Measurements from ENCODE around the gene MS4A10. TPM values are rescaled to one million over a fixed set of nuclear protein-coding genes. Genes with fewer than 3 reads are reported as not detected.

The MS4A10 gene
- total and polyA plus RNA-seq, 9 of the 15 experiments (the other 6 are each of a cell fraction or from before 2014, with no cell fraction given) = not detected

DNA sequence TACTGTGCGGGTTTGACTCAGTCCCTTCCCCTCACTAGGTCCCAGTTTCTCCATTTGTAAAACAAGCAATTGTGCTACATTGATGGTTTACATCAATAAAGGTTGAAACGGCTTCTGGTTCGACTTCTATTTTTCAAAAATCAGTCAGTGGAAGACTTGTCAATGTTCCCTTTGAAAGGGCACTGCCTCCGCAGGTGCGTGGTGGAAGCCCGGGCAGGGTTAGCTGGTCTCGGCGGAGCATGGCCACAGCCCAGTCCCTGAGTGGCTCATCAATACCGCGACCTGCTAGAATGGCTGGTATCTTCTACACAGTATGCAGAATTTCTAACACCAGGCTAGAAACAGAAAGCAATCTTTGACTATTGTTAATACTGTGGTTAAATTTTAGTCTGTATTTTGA, 16.1 kb downstream of the MS4A10 start (continued):
- TF ChIP-seq YY1 (IDR thresholded peaks at IDR 0.05; ENCODE audit: borderline replicate concordance in 1 of 3, control insufficient read depth in 1 of 3, extremely low read depth in 1 of 3, insufficient read depth in 3 of 3, insufficient read length in 1 of 3, insufficient replicate concordance in 2 of 3, low read depth in 1 of 3, low read length in 2 of 3) (no peak), NELFE (IDR thresholded peaks at IDR 0.05; ENCODE audit: insufficient read depth, insufficient read length) (no peak), ZNF354B (CRISPR knock-in tag; IDR thresholded peaks at IDR 0.05) (no peak), MAFF (IDR thresholded peaks at IDR 0.05; ENCODE audit: low read length) (no peak), KAT8 (IDR thresholded peaks at IDR 0.05; ENCODE audit: low read depth) (no peak), ZNF311 (CRISPR knock-in tag; IDR thresholded peaks at IDR 0.05) (no peak), ZEB2 (IDR thresholded peaks at IDR 0.05) (no peak)
- TF ChIP-seq, protein P1, sequence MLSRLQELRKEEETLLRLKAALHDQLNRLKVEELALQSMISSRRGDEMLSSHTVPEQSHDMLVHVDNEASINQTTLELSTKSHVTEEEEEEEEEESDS (CRISPR knock-in tag; IDR thresholded peaks at IDR 0.05) = no peak
- TF ChIP-seq, protein P2, sequence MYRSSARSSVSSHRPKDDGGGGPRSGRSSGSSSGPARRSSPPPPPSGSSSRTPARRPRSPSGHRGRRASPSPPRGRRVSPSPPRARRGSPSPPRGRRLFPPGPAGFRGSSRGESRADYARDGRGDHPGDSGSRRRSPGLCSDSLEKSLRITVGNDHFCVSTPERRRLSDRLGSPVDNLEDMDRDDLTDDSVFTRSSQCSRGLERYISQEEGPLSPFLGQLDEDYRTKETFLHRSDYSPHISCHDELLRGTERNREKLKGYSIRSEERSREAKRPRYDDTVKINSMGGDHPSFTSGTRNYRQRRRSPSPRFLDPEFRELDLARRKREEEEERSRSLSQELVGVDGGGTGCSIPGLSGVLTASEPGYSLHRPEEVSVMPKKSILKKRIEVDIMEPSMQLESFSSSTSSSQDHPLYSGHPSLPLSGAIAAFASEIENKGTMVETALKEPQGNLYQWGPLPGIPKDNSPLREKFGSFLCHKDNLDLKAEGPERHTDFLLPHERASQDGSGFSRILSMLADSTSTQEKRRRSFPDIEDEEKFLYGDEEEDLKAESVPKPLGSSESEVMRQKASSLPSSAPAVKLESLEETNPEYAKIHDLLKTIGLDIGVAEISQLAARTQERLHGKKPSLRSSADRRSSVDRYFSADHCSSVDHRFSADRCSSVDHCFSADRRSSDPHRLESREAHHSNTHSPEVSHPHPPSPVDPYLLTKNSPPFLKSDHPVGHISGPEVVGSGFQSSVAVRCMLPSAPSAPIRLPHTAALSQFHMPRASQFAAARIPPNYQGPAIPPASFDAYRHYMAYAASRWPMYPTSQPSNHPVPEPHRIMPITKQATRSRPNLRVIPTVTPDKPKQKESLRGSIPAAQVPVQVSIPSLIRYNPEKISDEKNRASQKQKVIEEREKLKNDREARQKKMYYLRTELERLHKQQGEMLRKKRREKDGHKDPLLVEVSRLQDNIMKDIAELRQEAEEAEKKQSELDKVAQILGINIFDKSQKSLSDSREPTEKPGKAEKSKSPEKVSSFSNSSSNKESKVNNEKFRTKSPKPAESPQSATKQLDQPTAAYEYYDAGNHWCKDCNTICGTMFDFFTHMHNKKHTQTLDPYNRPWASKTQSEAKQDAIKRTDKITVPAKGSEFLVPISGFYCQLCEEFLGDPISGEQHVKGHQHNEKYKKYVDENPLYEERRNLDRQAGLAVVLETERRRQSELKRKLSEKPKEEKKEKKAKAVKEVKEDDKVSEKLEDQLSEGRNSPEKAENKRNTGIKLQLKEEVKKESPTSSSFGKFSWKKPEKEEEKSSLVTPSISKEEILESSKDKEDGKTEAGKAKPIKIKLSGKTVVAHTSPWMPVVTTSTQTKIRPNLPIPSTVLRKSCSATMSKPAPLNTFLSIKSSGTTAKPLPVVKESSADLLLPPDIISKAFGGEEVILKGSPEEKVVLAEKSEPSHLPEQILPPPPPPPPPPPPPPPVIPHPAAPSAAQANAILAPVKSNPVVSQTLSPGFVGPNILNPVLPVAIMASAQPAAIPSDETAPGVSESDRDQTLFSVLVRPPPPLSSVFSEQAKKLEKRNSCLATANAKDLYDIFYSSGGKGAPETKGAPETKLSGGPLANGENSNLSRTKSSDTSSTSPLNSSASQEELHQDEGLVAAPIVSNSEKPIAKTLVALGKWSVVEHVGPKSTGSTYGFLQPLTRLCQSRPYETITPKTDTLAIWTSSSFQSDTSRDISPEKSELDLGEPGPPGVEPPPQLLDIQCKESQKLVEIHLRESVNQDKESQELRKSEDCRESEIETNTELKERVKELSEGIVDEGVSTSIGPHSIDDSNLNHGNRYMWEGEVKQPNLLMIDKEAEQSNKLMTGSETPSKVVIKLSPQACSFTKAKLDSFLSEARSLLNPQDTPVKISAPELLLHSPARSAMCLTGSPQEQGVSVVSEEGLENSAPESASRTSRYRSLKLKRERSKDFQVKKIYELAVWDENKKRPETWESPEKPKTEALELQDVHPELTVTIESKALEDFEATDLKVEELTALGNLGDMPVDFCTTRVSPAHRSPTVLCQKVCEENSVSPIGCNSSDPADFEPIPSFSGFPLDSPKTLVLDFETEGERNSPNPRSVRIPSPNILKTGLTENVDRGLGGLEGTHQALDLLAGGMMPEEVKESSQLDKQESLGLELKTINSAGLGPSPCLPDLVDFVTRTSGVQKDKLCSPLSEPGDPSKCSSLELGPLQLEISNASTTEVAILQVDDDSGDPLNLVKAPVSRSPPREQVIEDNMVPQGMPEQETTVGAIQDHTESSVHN (IDR thresholded peaks at IDR 0.05; ENCODE audit: borderline replicate concordance in 1 of 2, low read depth in 1 of 2) = no peak
- TF ChIP-seq, protein P3, sequence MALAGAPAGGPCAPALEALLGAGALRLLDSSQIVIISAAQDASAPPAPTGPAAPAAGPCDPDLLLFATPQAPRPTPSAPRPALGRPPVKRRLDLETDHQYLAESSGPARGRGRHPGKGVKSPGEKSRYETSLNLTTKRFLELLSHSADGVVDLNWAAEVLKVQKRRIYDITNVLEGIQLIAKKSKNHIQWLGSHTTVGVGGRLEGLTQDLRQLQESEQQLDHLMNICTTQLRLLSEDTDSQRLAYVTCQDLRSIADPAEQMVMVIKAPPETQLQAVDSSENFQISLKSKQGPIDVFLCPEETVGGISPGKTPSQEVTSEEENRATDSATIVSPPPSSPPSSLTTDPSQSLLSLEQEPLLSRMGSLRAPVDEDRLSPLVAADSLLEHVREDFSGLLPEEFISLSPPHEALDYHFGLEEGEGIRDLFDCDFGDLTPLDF (CRISPR knock-in tag; IDR thresholded peaks at IDR 0.05) = no peak
